Heart left ventricle (tissue), 13 donors: Measurements from ENCODE around the gene NEK9.

Source experiments
- POLR2A ChIP-seq, 2 donors: fragments of 450-650 bp; IDR thresholded peaks; one replicate each; pipeline ENCODE4 v1.6.1; 2017; ENCODE audit warnings: antibody characterized with exemption in 2 of 2, mild to moderate bottlenecking in 2 of 2, moderate library complexity in 2 of 2
- TF ChIP-seq, protein P1 (sequence below), 12 donors: fragments of 200-600 bp; sonication (generic) in 4 of 12; IDR thresholded peaks; one replicate each; pipeline versions ENCODE4 v1.5.0 to v1.8.0; 2018 to 2022; ENCODE audit warnings: antibody characterized with exemption in 12 of 12, mild to moderate bottlenecking in 5 of 12
- donor health status: ischemic (EF 13 %, LVEDD 7.1; RV severe dilation, severe dysfunction).
- donor health status: DM: no; HTN: yes; CAD: no.
- donor health status: DM: no; HTN: no; CAD: no.
- donor health status: ischemic (EF 25% LVEDD 6.9; RV normal size, moderate dysfunction).
- donor health status: ischemic (EF 25% LVEDD 5.7; RV mildly dilated, moderate dysfunction).
- donor health status: ischemic (EF 35%, LVEDD 5.7; RV mildly dilated, moderate dysfunction).
- donor health status: nonischemic (EF 11% LVEDD 7.7; RV severe dilation, severe dysfunction).
- donor health status: DM: yes; HTN: yes; CAD: no.
- donor health status: PGD.
- donor health status: ischemic (EF 29% LVEDD 5.4; RV normal size, mild dysfunction).
- donor health status: nonischemic (EF 23%, LVEDD 6.1; RV moderate dilation, normal function).

- TF ChIP-seq, protein P1, sequence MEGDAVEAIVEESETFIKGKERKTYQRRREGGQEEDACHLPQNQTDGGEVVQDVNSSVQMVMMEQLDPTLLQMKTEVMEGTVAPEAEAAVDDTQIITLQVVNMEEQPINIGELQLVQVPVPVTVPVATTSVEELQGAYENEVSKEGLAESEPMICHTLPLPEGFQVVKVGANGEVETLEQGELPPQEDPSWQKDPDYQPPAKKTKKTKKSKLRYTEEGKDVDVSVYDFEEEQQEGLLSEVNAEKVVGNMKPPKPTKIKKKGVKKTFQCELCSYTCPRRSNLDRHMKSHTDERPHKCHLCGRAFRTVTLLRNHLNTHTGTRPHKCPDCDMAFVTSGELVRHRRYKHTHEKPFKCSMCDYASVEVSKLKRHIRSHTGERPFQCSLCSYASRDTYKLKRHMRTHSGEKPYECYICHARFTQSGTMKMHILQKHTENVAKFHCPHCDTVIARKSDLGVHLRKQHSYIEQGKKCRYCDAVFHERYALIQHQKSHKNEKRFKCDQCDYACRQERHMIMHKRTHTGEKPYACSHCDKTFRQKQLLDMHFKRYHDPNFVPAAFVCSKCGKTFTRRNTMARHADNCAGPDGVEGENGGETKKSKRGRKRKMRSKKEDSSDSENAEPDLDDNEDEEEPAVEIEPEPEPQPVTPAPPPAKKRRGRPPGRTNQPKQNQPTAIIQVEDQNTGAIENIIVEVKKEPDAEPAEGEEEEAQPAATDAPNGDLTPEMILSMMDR (IDR thresholded peaks at IDR 0.05) = no peak
- no peak for TF ChIP-seq POLR2A (IDR thresholded peaks at IDR 0.05)
These were observed 12.8 kb downstream of the NEK9 start for GRCh38 chr14:75113932-75114539.
